NCI-H82 treated with DMSO at 0.1 percent for 48 hours (cell line): ENCODE measurements around the gene SLC26A2.

Source experiments
- DNase-seq: peaks from one replicate; lab custom pipeline; 2025; ENCODE audit not compliant: unreplicated experiment; lab: John Stamatoyannopoulos, UW

Gene SLC26A2

GRCh38 chr5:149961186-149961685, 678 bp downstream of the SLC26A2 start:
- DNase-seq = no peak

GRCh38 chr5:149961957-149962409, 1.4 kb downstream of the SLC26A2 start:
- DNase-seq = no peak

DNA sequence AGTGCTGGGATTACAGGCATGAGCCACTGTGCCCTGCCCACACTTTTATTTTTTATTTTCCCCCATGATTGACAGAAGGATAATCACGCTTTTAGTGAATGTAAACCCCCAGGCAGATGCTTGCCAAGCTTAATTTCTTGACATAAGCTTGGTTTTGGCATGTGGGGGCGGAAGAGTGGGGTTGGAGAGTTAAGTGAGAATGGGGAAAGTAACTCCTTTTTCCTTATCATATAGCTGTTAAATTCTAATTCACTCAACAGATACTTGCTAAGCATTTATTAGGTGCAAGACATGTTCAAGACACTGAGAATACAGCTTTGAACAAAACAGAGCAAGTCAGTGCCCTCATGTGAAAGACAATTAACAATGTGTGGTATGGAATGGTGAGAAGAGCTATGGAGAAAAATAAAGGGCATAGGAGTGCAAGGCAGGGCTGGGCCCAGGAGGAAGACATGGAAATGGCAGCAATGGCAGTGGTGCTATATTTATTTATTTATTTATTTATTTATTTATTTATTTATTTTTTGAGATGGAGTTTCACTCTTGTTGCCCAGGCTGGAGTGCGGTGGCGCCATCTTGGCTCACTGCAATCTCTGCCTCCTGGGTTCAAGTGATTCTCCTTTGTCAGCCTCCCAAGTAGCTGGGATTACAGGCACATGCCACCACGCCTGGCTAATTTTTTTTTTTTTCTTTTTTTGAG, 2.2 kb downstream of the SLC26A2 start:
- DNase-seq = no peak

DNA sequence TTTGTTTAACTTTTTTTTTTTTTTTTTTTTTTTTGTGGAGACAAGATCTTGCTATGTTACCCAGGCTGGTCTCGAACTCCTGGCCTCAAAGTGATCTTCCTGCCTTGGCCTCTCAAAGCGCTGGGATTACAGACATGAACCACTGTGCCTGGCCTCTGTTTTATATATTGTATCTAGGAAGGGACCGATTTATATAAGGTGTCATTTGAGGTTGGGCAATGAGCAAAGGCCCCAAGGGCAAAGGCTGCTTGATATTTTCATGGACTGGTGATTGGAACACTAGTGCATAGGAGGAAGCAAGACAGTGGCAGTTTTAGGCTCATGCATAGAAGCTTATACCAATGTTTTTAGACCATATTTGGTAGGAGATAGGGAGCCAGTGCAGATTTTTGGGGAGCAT, 3.2 kb downstream of the SLC26A2 start:
- DNase-seq = no peak

DNA sequence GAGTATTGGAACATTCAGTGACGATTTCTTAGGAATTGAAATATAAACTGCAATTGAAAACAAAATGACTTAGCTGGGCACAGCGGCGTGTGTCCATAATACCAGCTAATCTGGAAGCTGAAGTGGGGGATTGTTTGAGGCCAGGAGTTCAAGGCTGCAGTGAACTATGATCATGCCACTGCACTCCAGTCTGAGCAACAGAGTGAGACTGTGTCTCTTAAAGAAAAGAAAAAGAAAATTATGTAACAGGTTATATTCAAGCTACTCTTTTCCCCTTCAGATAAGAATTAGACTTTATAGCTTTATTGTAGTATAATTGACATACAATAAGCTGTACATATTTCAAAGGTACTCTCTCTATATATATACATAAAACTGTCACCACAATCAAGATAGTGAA, 6.4 kb downstream of the SLC26A2 start:
- no peak for DNase-seq

DNA sequence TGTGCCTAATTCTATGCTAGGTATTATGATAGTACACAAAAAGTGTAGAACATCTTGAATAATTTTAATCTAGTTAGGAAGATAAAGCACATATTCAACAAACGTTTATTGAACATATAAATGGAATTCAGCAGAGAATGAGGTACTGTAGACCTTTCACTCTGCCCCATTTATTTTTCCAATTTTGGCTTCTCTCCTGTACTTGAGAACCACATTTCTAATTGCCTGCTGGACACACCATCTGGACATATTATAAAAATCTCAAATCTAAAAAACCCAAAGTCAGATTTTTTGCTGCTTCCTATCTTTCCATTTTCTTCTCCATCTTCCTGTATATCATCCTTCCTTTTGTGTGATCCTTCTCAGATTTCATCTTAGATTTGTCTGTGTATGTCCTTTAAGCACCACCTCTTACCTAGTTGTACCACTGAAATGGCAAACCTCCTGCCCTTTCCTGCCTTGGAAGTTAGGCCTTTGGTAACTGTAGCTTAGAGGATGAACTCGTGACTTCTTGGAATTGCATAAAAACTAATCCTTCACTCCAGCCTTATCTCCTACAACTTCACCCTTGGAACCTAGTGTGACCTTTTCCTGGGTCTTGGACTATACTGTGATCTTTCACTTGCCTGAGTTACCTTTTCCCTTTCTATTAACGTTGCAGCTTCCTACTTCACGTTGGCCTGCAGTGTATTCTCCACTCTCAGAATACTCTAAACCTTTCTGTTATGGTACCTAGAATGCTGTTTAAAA, 8.8 kb downstream of the SLC26A2 start:
- DNase-seq = no peak

GRCh38 chr5:149975409-149975808, 14.9 kb downstream of the SLC26A2 start:
- no peak for DNase-seq

DNA sequence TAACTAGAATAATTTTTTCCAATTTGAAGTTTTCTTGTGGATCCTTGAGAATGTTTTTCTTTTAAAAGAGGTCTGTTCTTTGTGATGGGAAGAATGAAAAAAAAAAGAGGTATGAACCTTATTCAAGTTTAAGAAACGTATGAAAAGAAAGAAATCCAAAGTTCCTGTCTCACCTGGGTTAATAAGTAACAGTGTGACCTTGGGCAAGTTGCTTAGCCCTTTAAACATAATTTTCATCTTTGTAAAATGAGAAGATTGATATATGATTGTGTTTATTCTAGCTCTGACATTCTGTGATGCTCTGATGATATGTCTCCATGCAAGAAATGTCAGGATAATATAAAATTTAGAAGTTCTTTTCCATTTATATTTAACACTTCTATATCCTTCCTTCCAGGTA, 19.3 kb downstream of the SLC26A2 start:
- DNase-seq = no peak

DNA sequence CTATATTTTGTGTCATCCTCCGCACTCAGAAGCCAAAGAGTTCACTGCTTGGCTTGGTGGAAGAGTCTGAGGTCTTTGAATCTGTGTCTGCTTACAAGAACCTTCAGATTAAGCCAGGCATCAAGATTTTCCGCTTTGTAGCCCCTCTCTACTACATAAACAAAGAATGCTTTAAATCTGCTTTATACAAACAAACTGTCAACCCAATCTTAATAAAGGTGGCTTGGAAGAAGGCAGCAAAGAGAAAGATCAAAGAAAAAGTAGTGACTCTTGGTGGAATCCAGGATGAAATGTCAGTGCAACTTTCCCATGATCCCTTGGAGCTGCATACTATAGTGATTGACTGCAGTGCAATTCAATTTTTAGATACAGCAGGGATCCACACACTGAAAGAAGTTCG, 20.6 kb downstream of the SLC26A2 start:
- DNase-seq = no peak

DNA sequence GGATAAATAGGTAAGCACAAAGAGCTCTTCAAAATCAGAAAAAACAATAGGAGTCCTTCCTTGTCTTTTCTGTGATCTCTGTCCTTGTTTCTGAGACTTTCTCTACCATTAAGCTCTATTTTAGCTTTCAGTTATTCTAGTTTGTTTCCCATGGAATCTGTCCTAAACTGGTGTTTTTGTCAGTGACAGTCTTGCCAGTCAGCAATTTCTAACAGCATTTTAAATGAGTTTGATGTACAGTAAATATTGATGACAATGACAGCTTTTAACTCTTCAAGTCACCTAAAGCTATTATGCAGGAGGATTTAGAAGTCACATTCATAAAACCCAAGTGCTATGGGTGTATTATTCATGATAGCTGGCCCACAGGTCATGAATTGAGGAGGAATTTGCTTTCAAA, 21.9 kb downstream of the SLC26A2 start:
- DNase-seq = no peak

DNA sequence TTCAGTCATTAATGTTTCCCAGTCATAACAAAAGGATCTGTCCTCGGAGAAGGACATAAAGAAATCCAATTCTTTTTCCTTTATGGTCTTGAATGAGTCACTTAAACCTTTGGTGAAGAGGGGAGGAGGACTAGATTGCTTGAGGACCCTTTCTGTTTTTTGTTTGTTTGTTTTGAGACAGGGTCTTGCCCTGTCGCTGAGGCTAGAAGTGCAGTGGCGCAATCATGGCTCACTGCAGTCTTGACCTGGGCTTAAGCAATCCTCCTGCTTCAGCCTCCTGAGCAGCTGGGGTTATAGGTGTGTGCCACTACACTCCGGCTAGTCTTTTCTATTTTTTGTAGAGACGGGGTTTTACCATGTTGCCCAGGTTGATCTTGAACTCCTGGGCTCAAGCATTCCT, 27.6 kb downstream of the SLC26A2 start:
- DNase-seq = no peak

- peak; percentile 48 for DNase-seq
Measured at GRCh38 chr5:149990518-149991376, 30.2 kb downstream of the SLC26A2 start.

- no peak for DNase-seq
Measured at GRCh38 chr5:149993471-149993870, 32.9 kb downstream of the SLC26A2 start.

GRCh38 chr5:149995385-149996204, 35.0 kb downstream of the SLC26A2 start:
- DNase-seq = no peak

- no peak for DNase-seq
Measured at GRCh38 chr5:149996205-149996890, 35.8 kb downstream of the SLC26A2 start.

- DNase-seq = no peak
Measured at GRCh38 chr5:149998281-149998680, 37.7 kb downstream of the SLC26A2 start.

DNA sequence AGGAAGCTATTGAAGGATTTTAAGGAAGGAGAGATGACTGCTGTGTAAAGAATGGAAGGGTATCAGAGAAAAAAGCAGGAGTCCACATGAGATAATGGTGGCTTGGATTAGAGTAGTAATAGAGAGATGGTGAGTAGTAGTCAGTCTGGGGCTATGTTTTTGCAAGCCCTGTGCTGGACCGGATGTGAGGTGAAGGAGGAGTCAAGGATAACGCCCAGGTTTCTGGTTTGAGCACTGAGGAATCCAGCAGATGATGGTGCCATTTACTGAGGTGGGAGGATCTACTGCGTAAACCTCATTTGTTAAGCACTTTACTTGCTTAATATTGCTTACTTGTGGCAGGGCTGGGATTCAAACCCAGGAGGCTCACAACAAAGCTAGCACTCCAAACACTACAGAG, 38.8 kb downstream of the SLC26A2 start:
- DNase-seq = no peak

GRCh38 chr5:149999866-150000255, 39.3 kb downstream of the SLC26A2 start:
- no peak for DNase-seq

DNA sequence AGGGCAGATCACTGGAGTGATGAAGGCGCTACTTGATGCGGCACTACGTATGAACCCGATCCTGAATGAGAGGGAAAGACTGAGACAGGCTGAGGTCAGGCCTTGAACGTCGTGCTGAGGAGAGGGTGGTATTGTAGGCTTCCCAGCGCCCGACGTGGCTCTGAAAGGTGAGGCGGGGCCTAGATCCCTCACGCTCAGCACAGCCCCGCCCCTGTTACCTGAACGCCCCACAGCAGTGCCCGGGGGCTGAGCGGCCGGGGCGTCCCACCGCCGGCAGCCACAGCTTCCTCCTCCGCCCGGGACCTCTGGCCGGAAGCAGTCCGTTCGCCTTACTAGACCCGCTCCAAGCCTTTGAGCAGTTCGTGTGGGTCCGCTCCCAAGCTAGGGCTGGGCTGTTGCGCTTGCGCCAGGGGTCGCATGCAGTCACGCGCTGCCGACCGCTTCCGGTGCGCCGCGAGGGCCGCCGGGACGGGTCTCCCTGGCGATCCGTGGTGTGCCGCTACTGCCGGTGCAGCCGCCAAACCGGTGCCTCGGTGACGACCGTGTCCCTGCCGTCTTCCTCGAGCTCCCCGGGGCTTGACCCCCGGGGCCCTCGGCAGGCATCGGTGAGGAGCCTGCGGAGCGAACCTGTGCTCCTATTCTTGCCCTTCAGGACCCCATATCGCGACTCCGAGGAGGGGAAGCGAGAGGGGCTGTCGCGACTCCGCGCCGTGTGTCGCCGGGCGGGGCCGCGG, 39.9 kb downstream of the SLC26A2 start, which contains the start of the genes HMGXB3 and TIGD6:
HMGXB3 (plus strand) TSS at position 484 of the 734 bp plus-strand sequence. CDS start 4,114 bp downstream, outside the sequence.
TIGD6 (minus strand) TSS at position 399 of the 734 bp plus-strand sequence. CDS start 4,306 bp downstream, outside the sequence.
- peak; percentile 57 for DNase-seq
